ENCODE results near the gene LEKR1.
"Not testable (repeated sequence)": the region's sequence is repeated elsewhere in the genome, so short reads cannot be mapped to it uniquely, and the experiment has no call there.

LEKR1 gene

GRCh38 chr3:156838035-156838434 is 11.9 kb downstream of the LEKR1 start:
- no peak for DNase-seq (ENCODE audit: low read depth)

- no peak for DNase-seq (ENCODE audit: low read depth)
Measured at GRCh38 chr3:156840826-156841689, 14.9 kb downstream of the LEKR1 start.

GRCh38 chr3:156843071-156843808 is 17.1 kb downstream of the LEKR1 start:
- no peak for DNase-seq (ENCODE audit: low read depth)

GRCh38 chr3:156847752-156848448 is 21.7 kb downstream of the LEKR1 start:
- peak; percentile 21 for DNase-seq (ENCODE audit: low read depth)

GRCh38 chr3:156859578-156859977 is 33.4 kb downstream of the LEKR1 start:
- DNase-seq (ENCODE audit: low read depth) = no peak

GRCh38 chr3:156860873-156861272 is 34.7 kb downstream of the LEKR1 start:
- no peak for DNase-seq (ENCODE audit: low read depth)

GRCh38 chr3:156862338-156862737 is 36.2 kb downstream of the LEKR1 start:
- DNase-seq (ENCODE audit: low read depth) = no peak

GRCh38 chr3:156865732-156866131 is 39.6 kb downstream of the LEKR1 start:
- no peak for DNase-seq (ENCODE audit: low read depth)

- no peak for DNase-seq (ENCODE audit: low read depth)
Measured at GRCh38 chr3:156867174-156867573, 41.0 kb downstream of the LEKR1 start.

- DNase-seq (ENCODE audit: low read depth) = no peak
Measured at GRCh38 chr3:156867920-156868319, 41.8 kb downstream of the LEKR1 start.

GRCh38 chr3:156873906-156874305 is 47.8 kb downstream of the LEKR1 start:
- no peak for DNase-seq (ENCODE audit: low read depth)

GRCh38 chr3:156879491-156879890 is 53.3 kb downstream of the LEKR1 start:
- not testable (repeated sequence) for DNase-seq (ENCODE audit: low read depth)

- DNase-seq (ENCODE audit: low read depth) = no peak
Measured at GRCh38 chr3:156885761-156886160, 59.6 kb downstream of the LEKR1 start.

GRCh38 chr3:156888176-156888575 is 62.0 kb downstream of the LEKR1 start:
- DNase-seq (ENCODE audit: low read depth) = no peak

GRCh38 chr3:156888576-156888975 is 62.4 kb downstream of the LEKR1 start:
- no peak for DNase-seq (ENCODE audit: low read depth)

GRCh38 chr3:156892701-156893100 is 66.5 kb downstream of the LEKR1 start:
- peak; percentile 58 for DNase-seq (ENCODE audit: low read depth)

GRCh38 chr3:156895374-156895773 is 69.2 kb downstream of the LEKR1 start:
- DNase-seq (ENCODE audit: low read depth) = not testable (repeated sequence)

- not testable (repeated sequence) for DNase-seq (ENCODE audit: low read depth)
Measured at GRCh38 chr3:156897851-156898250, 71.7 kb downstream of the LEKR1 start.

GRCh38 chr3:156898296-156898880 is 72.2 kb downstream of the LEKR1 start:
- peak; percentile 27 for DNase-seq (ENCODE audit: low read depth)

GRCh38 chr3:156899951-156900350 is 73.8 kb downstream of the LEKR1 start:
- DNase-seq (ENCODE audit: low read depth) = peak; percentile 19

- DNase-seq (ENCODE audit: low read depth) = no peak
Measured at GRCh38 chr3:156902916-156903315, 76.8 kb downstream of the LEKR1 start.

- DNase-seq (ENCODE audit: low read depth) = no peak
Measured at GRCh38 chr3:156906275-156906674, 80.1 kb downstream of the LEKR1 start.
